Effector memory CD4-positive, alpha-beta T cell (primary cell): ENCODE measurements around the gene BAIAP2L2.

Source experiments
- DNase-seq, 3 donors: peaks; one replicate each; pipeline ENCODE4 v3.0.0-alpha.2; 2020
- H3K27ac ChIP-seq: 2 replicates; pipeline ENCODE4 v1.7.0; 2013; ENCODE audit warnings: mild to moderate bottlenecking, low read length, moderate library complexity; ENCODE audit not compliant: insufficient read depth, poor library complexity, severe bottlenecking
- H3K27me3 ChIP-seq: replicated peaks from 2 replicates; pipeline ENCODE4 v1.7.0; 2013; ENCODE audit warnings: mild to moderate bottlenecking, low read length; ENCODE audit not compliant: insufficient read depth, control insufficient read depth, poor library complexity, severe bottlenecking
- H3K36me3 ChIP-seq: 2 replicates; pipeline ENCODE4 v1.7.0; 2013; ENCODE audit warnings: mild to moderate bottlenecking, low read length, moderate library complexity; ENCODE audit not compliant: control insufficient read depth, insufficient read depth
- H3K4me1 ChIP-seq: 2 replicates; pipeline ENCODE4 v1.7.0; 2013; ENCODE audit warnings: low read length, mild to moderate bottlenecking; ENCODE audit not compliant: control insufficient read depth, insufficient read depth, poor library complexity, severe bottlenecking
- H3K4me3 ChIP-seq: 2 replicates; pipeline ENCODE4 v1.7.0; 2013; ENCODE audit warnings: low read length, low read depth, mild to moderate bottlenecking; ENCODE audit not compliant: insufficient read depth, poor library complexity, severe bottlenecking
- H3K9me3 ChIP-seq: 2 replicates; pipeline ENCODE4 v1.7.0; 2013; ENCODE audit warnings: mild to moderate bottlenecking, low read length, moderate library complexity; ENCODE audit not compliant: control insufficient read depth

The BAIAP2L2 gene

DNA sequence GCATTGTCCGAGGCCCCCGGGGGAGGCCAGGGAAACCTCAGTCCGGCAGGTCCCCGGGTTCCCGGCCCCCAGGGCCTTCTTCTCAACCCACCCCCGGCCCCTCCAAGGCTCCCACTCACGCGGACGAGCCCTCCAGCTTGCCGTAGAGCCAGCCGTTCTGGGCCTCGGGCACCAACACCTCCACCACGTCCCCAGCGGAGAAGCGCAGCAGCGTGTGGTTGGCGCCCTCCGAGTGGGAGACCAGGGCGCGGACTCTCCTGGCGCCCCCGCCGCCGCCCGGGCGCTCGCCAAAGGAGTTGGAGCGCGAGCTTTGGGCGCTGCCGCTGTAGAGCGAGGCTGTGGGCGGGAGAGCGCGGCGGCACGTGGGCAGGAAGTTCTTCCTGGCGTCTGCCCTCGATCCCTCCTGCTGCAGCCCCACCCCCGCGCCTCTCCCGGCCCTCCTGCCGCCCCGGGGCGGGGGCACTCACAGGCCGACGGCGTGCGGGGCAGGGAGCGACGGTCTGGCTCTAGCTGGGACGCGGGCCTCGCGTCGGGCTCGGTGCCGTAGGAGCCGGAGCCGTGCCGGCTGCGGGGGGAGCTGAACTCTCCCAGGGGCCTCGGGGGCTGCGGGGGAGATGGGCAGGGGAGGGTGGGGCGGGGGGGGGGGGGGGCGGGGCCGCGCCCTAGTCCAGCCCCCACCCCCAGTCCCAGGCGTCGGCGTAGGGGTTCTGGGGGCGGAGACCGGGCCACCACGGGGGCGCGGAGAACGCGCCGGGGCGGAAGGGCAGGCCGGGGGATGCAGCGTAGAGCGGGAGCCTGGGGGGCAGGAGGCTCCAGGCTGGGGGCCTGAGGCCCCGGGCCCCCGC lies 21.6 kb downstream of the BAIAP2L2 start:
- Histone ChIP-seq H3K27me3 (no peaks in the 10 kb centered on the region), H3K27ac (no peak overlapping the region), H3K9me3 (no peaks in the 10 kb centered on the region), H3K4me1 (no peaks in the 10 kb centered on the region), H3K36me3 (peaks cover 3% of the 10 kb centered on the region), H3K4me3 (no peak overlapping the region)
- DNase-seq, result no peak

- H3K9me3 ChIP-seq, result no peaks in the 10 kb centered on the region
- no peak overlapping the region for H3K4me3 ChIP-seq
- peaks cover 3% of the 10 kb centered on the region for H3K36me3 ChIP-seq
- H3K27me3 ChIP-seq, result peaks cover 1% of the 10 kb centered on the region
- H3K4me1 ChIP-seq, result no peaks in the 10 kb centered on the region
- H3K27ac ChIP-seq, result no peak overlapping the region
- no peak for DNase-seq
These were observed 22.6 kb downstream of the BAIAP2L2 start for GRCh38 chr22:38087855-38088254.

- Histone ChIP-seq H3K9me3 (no peaks in the 10 kb centered on the region), H3K36me3 (peaks cover 3% of the 10 kb centered on the region), H3K4me1 (peaks cover 5% of the 10 kb centered on the region), H3K27ac (no peak overlapping the region), H3K4me3 (no peak overlapping the region), H3K27me3 (peaks cover 10% of the 10 kb centered on the region)
- no peak for DNase-seq
These were observed 23.5 kb downstream of the BAIAP2L2 start for GRCh38 chr22:38086942-38087341.

DNA sequence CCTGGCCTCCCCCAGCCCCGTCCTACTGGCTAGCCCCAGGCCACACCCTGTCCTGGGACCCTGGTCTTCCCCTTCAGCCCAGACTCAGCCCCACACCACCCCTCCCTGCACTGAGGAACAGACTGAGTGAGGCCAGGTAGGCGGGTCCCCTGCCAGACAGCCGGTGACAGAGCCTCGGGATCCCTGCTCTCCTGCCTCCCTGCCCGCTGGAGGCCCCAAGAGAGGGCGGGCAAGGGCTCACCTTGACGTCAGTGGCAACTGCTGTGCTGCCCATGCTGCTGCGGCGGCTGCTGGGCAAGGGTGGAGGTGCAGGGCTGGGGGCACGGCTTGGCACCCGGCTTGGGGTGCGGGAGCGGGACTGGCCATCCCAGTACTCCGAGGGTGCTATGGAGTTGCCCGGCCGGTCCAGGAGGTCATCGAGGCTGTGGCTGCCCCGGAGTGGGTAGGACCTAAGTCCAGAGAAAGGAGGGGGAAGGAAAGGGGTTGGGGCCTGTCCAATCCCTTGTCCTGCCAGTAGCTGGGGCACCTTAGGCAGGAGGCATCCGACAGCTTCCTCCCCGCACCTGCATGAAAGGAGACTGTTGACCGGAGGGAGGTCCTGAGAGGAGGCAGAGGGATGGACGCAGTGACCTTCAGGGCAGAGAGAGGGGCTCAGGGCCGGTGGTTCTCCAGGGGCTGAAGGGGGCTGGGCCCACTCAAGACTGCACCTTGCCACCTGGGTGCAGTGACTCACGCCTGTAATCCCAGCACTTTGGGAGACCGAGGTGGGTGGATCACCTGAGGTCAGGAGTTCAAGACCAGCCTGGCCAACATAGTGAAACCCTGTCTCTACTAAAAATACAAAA lies 24.3 kb downstream of the BAIAP2L2 start:
- H3K4me1 ChIP-seq, result peaks cover 11% of the 10 kb centered on the region
- peaks cover 17% of the 10 kb centered on the region for H3K27me3 ChIP-seq
- DNase-seq, result no peak
- H3K36me3 ChIP-seq, result peaks cover 3% of the 10 kb centered on the region
- H3K4me3 ChIP-seq, result no peak overlapping the region
- H3K27ac ChIP-seq, result no peak overlapping the region
- no peaks in the 10 kb centered on the region for H3K9me3 ChIP-seq

DNA sequence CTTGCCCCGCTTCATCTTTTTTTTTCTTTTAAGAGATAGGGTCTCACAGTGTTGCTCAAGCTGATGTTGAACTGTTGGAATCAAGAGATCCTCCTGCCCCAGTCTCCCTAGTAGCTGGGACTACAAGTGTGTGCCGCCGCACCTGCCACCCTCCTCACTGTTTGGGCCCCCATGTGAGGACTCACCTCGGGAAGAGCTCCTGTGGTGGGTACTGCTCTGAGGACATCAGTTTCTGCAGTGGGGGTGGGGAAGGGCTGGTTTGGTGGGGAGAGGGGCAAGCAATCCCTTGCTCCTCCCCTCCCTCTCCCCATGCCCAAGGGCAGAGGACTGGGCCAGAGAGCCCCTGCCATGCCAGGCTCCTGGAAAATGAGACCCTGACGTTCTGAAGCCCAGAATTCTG lies 25.0 kb downstream of the BAIAP2L2 start:
- Histone ChIP-seq H3K4me1 (peaks cover 16% of the 10 kb centered on the region), H3K4me3 (no peak overlapping the region), H3K27ac (no peak overlapping the region), H3K9me3 (no peaks in the 10 kb centered on the region), H3K27me3 (peaks cover 17% of the 10 kb centered on the region), H3K36me3 (peaks cover 3% of the 10 kb centered on the region)
- no peak for DNase-seq

DNA sequence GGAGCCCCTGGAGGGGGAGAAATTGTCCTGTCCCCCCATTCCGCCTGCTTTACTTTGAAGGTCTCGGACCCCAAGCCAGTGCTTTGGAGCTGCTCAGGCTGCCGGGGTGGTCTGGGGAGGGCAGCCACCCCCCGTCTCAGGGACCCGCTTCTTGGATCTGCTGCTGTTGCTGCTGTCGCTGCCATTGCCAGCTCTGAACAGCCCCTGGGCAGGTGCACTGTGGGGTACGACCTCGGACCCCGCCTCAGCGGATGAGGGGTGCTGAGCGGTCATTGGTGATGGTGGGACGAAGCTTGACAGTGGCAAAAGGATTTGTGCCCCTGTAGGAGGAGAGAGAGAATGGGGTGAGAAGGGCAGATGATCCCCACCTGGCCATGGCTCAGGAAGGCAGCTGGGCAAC lies 25.4 kb downstream of the BAIAP2L2 start:
- H3K27me3 ChIP-seq, result peaks cover 17% of the 10 kb centered on the region
- no peak overlapping the region for H3K4me3 ChIP-seq
- H3K9me3 ChIP-seq, result no peaks in the 10 kb centered on the region
- peaks cover 16% of the 10 kb centered on the region for H3K4me1 ChIP-seq
- H3K27ac ChIP-seq, result no peak overlapping the region
- no peak for DNase-seq
- peaks cover 3% of the 10 kb centered on the region for H3K36me3 ChIP-seq

GRCh38 chr22:38083931-38084631 lies 26.4 kb downstream of the BAIAP2L2 start, which contains the start of gene SLC16A8:
Gene SLC16A8, minus strand, starts transcription at chr22:38084184. Its CDS starts 1,311 bp downstream, at chr22:38082873.
- no peak for DNase-seq
- H3K27me3 ChIP-seq, result peaks cover 17% of the 10 kb centered on the region
- no peak within 1 kb of the TSS for H3K27ac ChIP-seq
- H3K9me3 ChIP-seq, result no peaks in the 10 kb centered on the region
- peaks cover 16% of the 10 kb centered on the region for H3K4me1 ChIP-seq
- H3K4me3 ChIP-seq, result no peak within 1 kb of the TSS
- H3K36me3 ChIP-seq, result peaks cover 3% of the 10 kb centered on the region

GRCh38 chr22:38082986-38083710 lies 27.3 kb downstream of the BAIAP2L2 start:
- Histone ChIP-seq H3K27ac (no peak overlapping the region), H3K27me3 (peaks cover 17% of the 10 kb centered on the region), H3K9me3 (no peaks in the 10 kb centered on the region), H3K4me3 (no peak overlapping the region), H3K4me1 (peaks cover 16% of the 10 kb centered on the region), H3K36me3 (peaks cover 3% of the 10 kb centered on the region)
- no peak for DNase-seq
